HCT116 (cell line): ENCODE results near the gene HOXA2. TPM values are rescaled to one million over a fixed set of nuclear protein-coding genes. Genes with fewer than 3 reads are reported as not detected.

ENCODE experiments used
- ATAC-seq: fragments of 200-7000 bp; cut with Tn5 transposase; 2 replicates; pipeline ENCODE4 v1.9.1; 2020; ENCODE audit warnings: mild to moderate bottlenecking, moderate library complexity
- BruUV-seq: library from RNA; stranded (reverse); fragments of 400-500 nt; replicated peaks from 2 replicates; lab custom pipeline; 2021; lab: Mats Ljungman, UMichigan
- CTCF ChIA-PET: fragments of 300-600 bp; sonication (Branson Sonifier 250); formaldehyde crosslinking; loops from one replicate; lab custom pipeline; 2021; ENCODE audit warnings: antibody characterized with exemption; lab: Charles Lee
- POLR2A ChIA-PET: fragments of 300-600, 350-600 bp; sonication (Branson Sonifier 250); formaldehyde crosslinking; loops from one replicate; lab custom pipeline; 2021; ENCODE audit warnings: antibody characterized with exemption; lab: Charles Lee
- RAD21 ChIA-PET, 2 experiments: fragments of 300-600 bp; sonication (Branson Sonifier 250); formaldehyde crosslinking; loops; one replicate each; lab custom pipeline; 2023; ENCODE audit warnings: low total read pairs in 2 of 2; ENCODE audit not compliant: uncharacterized antibody in 2 of 2, unreplicated experiment in 2 of 2, low non-redundant PET in 1 of 2; lab: Charles Lee
- DNase-seq: peaks from one replicate; pipeline ENCODE4 v3.0.0-alpha.2; 2010; ENCODE audit warnings: low read depth, low spot score
- H2AFZ ChIP-seq: fragments of 200-600 bp; shearing (Covaris generic), sonication (generic); 2 replicates; pipeline ENCODE4 v1.6.1; 2017; ENCODE audit warnings: low read depth, mixed run types, mixed read lengths, antibody characterized with exemption, low read length; ENCODE audit not compliant: poor library complexity, severe bottlenecking
- H3K27ac ChIP-seq: 2 replicates; pipeline ENCODE4 v1.5.1; 2012; ENCODE audit warnings: low read depth, low read length
- H3K27me3 ChIP-seq: fragments of 200-600 bp; sonication (generic); 2 replicates; pipeline ENCODE4 v1.6.1; 2016; ENCODE audit warnings: mixed run types, low read length, mixed read lengths; ENCODE audit not compliant: insufficient read depth
- H3K36me3 ChIP-seq, 2 experiments: fragments of 200-500 bp in 1 of 2; fragments of 200-600 bp in 1 of 2; sonication (Bioruptor generic) in 1 of 2; sonication (generic) in 1 of 2; 2 replicates each; pipeline versions ENCODE4 v1.5.1 to v1.6.1; 2014 to 2016; ENCODE audit warnings: low read length in 2 of 2, inconsistent platforms in 1 of 2, mixed read lengths in 1 of 2, mixed run types in 1 of 2; ENCODE audit not compliant: insufficient read depth in 2 of 2, control insufficient read depth in 1 of 2
- H3K4me1 ChIP-seq, 2 experiments: fragments of 200-600 bp in 1 of 2; sonication (generic) in 1 of 2; 2 replicates each; pipeline versions ENCODE4 v1.5.1 to v1.6.1; 2012 to 2017; ENCODE audit warnings: low read length in 2 of 2, inconsistent platforms in 1 of 2, mild to moderate bottlenecking in 1 of 2, mixed read lengths in 1 of 2, mixed run types in 1 of 2, moderate library complexity in 1 of 2; ENCODE audit not compliant: insufficient read depth in 2 of 2, control insufficient read depth in 1 of 2
- H3K4me2 ChIP-seq: fragments of 200-600 bp; sonication (generic); 2 replicates; pipeline ENCODE4 v1.6.1; 2017; ENCODE audit warnings: mixed run types, low read length, mixed read lengths
- H3K4me3 ChIP-seq, 2 experiments: fragments of 200-600 bp in 1 of 2; sonication (generic) in 1 of 2; replicated peaks in 1 of 2; 2 replicates each; pipeline ENCODE4 v1.5.1; 2011 to 2016; ENCODE audit warnings: low read length in 2 of 2, control low read depth in 1 of 2, low read depth in 1 of 2, mild to moderate bottlenecking in 1 of 2, mixed read lengths in 1 of 2, mixed run types in 1 of 2
- H3K79me2 ChIP-seq: fragments of 200-600 bp; sonication (generic); 2 replicates; pipeline ENCODE4 v1.6.1; 2017; ENCODE audit warnings: mild to moderate bottlenecking, mixed run types, low read length, moderate library complexity, mixed read lengths; ENCODE audit not compliant: insufficient read depth
- H3K9ac ChIP-seq: fragments of 200-600 bp; sonication (generic); 2 replicates; pipeline ENCODE4 v1.6.1; 2016; ENCODE audit warnings: low read length, mixed read lengths
- H3K9me2 ChIP-seq: fragments of 200-600 bp; sonication (generic), shearing (Covaris generic); 2 replicates; pipeline ENCODE4 v1.6.1; 2017; ENCODE audit warnings: mixed run types, mild to moderate bottlenecking, moderate library complexity; ENCODE audit not compliant: insufficient read depth
- H3K9me3 ChIP-seq, 2 experiments: fragments of 200-500 bp in 1 of 2; fragments of 200-600 bp in 1 of 2; sonication (Bioruptor generic) in 1 of 2; sonication (generic) in 1 of 2; 2 replicates each; pipeline ENCODE4 v1.6.1; 2014 to 2017; ENCODE audit warnings: low read length in 2 of 2, mixed read lengths in 2 of 2, inconsistent platforms in 1 of 2, low read depth in 1 of 2, mild to moderate bottlenecking in 1 of 2, mixed run types in 1 of 2, moderate library complexity in 1 of 2; ENCODE audit not compliant: control insufficient read depth in 1 of 2, insufficient read depth in 1 of 2
- H4K20me1 ChIP-seq: fragments of 200-600 bp; sonication (generic), shearing (Covaris generic); 2 replicates; pipeline ENCODE4 v1.6.1; 2017; ENCODE audit warnings: mixed run types, mild to moderate bottlenecking, moderate library complexity; ENCODE audit not compliant: insufficient read depth
- ATF3 ChIP-seq: IDR thresholded peaks from 2 replicates; pipeline ENCODE4 v1.6.1; 2012
- CEBPB ChIP-seq: IDR thresholded peaks from 2 replicates; pipeline ENCODE4 v1.6.1; 2012; ENCODE audit warnings: low read depth
- CTCF ChIP-seq, 3 experiments: fragments of 200-600 bp in 1 of 3; sonication (generic) in 1 of 3; IDR thresholded peaks in 2 of 3; conservative IDR thresholded peaks in 1 of 3; 2 replicates each; pipeline ENCODE4 v1.5.1; 2012 to 2017; ENCODE audit warnings: low read depth in 2 of 3, low read length in 2 of 3, antibody characterized with exemption in 1 of 3, borderline replicate concordance in 1 of 3, control low read depth in 1 of 3, mild to moderate bottlenecking in 1 of 3, mixed read lengths in 1 of 3, mixed run types in 1 of 3, moderate library complexity in 1 of 3; ENCODE audit not compliant: insufficient read depth in 1 of 3
- ELF1 ChIP-seq: IDR thresholded peaks from 2 replicates; pipeline ENCODE4 v1.6.1; 2012; ENCODE audit warnings: low read depth, borderline replicate concordance
- EZH2phosphoT487 ChIP-seq: fragments of 200-600 bp; IDR thresholded peaks from 2 replicates; pipeline ENCODE4 v1.6.1; 2018; ENCODE audit warnings: antibody characterized with exemption, borderline replicate concordance
- JUND ChIP-seq: IDR thresholded peaks from 2 replicates; pipeline ENCODE4 v1.6.1; 2012
- POLR2A ChIP-seq: IDR thresholded peaks from 2 replicates; pipeline ENCODE4 v1.7.0; 2011; ENCODE audit warnings: borderline replicate concordance; ENCODE audit not compliant: insufficient read depth, insufficient read length; ENCODE audit errors: extremely low read depth
- POLR2AphosphoS5 ChIP-seq: IDR thresholded peaks from 2 replicates; pipeline ENCODE4 v1.6.1; 2011; ENCODE audit warnings: mild to moderate bottlenecking, low read depth, low read length, moderate library complexity
- REST ChIP-seq: IDR thresholded peaks from 2 replicates; pipeline ENCODE4 v1.6.1; 2012; ENCODE audit warnings: low read depth
- SRF ChIP-seq: IDR thresholded peaks from 2 replicates; pipeline ENCODE4 v1.6.1; 2012; ENCODE audit warnings: low read depth
- TCF7L2 ChIP-seq: IDR thresholded peaks from 2 replicates; pipeline ENCODE4 v1.7.0; 2011; ENCODE audit warnings: borderline replicate concordance, inconsistent platforms; ENCODE audit not compliant: insufficient read depth, insufficient read length; ENCODE audit errors: extremely low read depth
- YY1 ChIP-seq: IDR thresholded peaks from 2 replicates; pipeline ENCODE4 v1.6.1; 2011; ENCODE audit warnings: low read length, low read depth, moderate library complexity, mild to moderate bottlenecking; ENCODE audit not compliant: insufficient replicate concordance; ENCODE audit errors: extremely low read depth
- ZNF274 ChIP-seq: fragments of 200-500 bp; sonication (Bioruptor generic); IDR thresholded peaks from 2 replicates; pipeline ENCODE4 v1.6.1; 2014; ENCODE audit warnings: mild to moderate bottlenecking, low read depth, low read length, inconsistent platforms
- intact Hi-C: fragments of 100-400 bp; cut with micrococcal nuclease; formaldehyde crosslinking; loops from 2 replicates; pipeline ENCODE4 v1.10.0; 2022
- total RNA-seq: library from RNA; stranded (reverse); gene quantifications from one replicate; pipeline ENCODE4 v1.2.1, GENCODE V29; 2021; ENCODE audit not compliant: unreplicated experiment
- TF ChIP-seq, protein P1 (sequence below): IDR thresholded peaks from 2 replicates; pipeline ENCODE4 v1.6.1; 2012
- TF ChIP-seq, protein P2 (sequence below): IDR thresholded peaks from 2 replicates; pipeline ENCODE4 v1.6.1; 2011; ENCODE audit warnings: mild to moderate bottlenecking, low read length, moderate library complexity; ENCODE audit not compliant: insufficient replicate concordance; ENCODE audit errors: extremely low read depth

HOXA2 gene
- total RNA-seq, 1 experiment from 2014 or later: 0.57 TPM

DNA sequence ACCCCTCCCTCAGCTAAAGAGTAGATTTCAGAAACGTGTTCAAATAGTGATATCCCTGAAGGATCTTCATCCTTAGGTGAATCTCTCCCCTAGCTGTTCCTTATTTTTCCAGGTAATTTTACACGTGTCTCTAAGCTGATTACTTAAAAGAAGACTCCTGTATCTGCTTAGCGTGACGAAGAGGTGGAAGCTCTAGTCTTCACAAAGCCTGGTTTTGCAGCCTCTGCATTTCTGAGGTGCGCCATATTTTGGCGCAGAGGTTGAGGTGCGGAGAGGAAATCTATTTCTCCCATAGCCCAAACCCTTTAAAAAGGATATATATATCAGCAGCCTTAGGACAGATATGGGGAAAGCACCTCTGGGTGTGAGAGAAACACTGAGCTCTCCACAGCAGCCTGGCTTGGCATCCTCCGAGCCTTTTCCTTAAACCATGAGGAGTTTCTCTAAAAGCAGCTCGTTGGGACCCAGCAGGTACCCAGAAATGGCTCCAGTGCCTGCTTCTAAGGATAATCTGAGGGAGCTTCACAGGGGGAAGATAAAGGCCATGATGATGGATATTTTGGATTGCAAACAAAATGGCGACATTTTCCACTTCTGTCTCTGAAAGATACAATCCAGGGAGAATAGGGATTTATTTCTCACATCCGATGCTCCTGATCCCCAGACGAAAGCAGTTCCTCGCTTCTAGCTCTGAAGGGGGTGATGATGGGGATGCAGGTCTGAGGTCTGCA lies 3.0 kb upstream of the HOXA2 start:
- H4K20me1 ChIP-seq: no peaks in the 10 kb centered on the region
- TF ChIP-seq REST (no peak), EZH2phosphoT487 (no peak), POLR2A (no peak), YY1 (no peak), POLR2AphosphoS5 (no peak), ZNF274 (no peak), SRF (no peak), ATF3 (no peak), CTCF (IDR thresholded peaks at IDR 0.05 in 2 of 3, conservative IDR thresholded peaks at IDR 0.05 in 1 of 3; ENCODE audit: borderline replicate concordance in 1 of 3, insufficient read depth in 1 of 3, low read depth in 2 of 3, low read length in 2 of 3) (no peak), TCF7L2 (no peak), CEBPB (no peak), ELF1 (no peak), JUND (no peak)
- TF ChIP-seq, protein P1, sequence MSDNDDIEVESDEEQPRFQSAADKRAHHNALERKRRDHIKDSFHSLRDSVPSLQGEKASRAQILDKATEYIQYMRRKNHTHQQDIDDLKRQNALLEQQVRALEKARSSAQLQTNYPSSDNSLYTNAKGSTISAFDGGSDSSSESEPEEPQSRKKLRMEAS: no peak
- TF ChIP-seq, protein P2, sequence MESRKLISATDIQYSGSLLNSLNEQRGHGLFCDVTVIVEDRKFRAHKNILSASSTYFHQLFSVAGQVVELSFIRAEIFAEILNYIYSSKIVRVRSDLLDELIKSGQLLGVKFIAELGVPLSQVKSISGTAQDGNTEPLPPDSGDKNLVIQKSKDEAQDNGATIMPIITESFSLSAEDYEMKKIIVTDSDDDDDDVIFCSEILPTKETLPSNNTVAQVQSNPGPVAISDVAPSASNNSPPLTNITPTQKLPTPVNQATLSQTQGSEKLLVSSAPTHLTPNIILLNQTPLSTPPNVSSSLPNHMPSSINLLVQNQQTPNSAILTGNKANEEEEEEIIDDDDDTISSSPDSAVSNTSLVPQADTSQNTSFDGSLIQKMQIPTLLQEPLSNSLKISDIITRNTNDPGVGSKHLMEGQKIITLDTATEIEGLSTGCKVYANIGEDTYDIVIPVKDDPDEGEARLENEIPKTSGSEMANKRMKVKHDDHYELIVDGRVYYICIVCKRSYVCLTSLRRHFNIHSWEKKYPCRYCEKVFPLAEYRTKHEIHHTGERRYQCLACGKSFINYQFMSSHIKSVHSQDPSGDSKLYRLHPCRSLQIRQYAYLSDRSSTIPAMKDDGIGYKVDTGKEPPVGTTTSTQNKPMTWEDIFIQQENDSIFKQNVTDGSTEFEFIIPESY: no peak
- ATAC-seq (no peak), DNase-seq (no peak)
- no peaks in the 10 kb centered on the region for H3K79me2 ChIP-seq
- ChIA-PET POLR2A (interaction anchor here (0.9 kb wide), 1 partner anchor 10 kb away, joined by 3 read pairs; no protein-coding TSS in a partner anchor), CTCF (no interaction called here), RAD21 (interaction anchor here in 1 of 2 experiments (0.7 kb wide), 1 partner anchor 696 kb away, joined by 3 read pairs; no protein-coding TSS in a partner anchor)
- H3K36me3 ChIP-seq: no peaks in the 10 kb centered on the region
- no peaks in the 10 kb centered on the region for H3K9me3 ChIP-seq
- H3K27me3 ChIP-seq: no peaks in the 10 kb centered on the region
- no peak overlapping the region for H3K27ac ChIP-seq
- no peak overlapping the region for H3K9ac ChIP-seq
- H2AFZ ChIP-seq: no peak overlapping the region
- intact Hi-C loops: no loop called here
- no peak overlapping the region for H3K4me2 ChIP-seq
- no peaks in the 10 kb centered on the region for H3K9me2 ChIP-seq
- no peak overlapping the region for H3K4me3 ChIP-seq
- BruUV-seq: no TSS peak
- peaks cover 0 to 1% of the 10 kb centered on the region in 2 experiments; a peak in 1 of 4 replicates for H3K4me1 ChIP-seq
